Smooth muscle cell (in vitro differentiated cells): ENCODE results near the gene RANBP1. TPM values are rescaled to one million over a fixed set of nuclear protein-coding genes. Genes with fewer than 3 reads are reported as not detected.

Source experiments
- DNase-seq: peaks from one replicate; lab custom pipeline; 2025; ENCODE audit not compliant: unreplicated experiment; lab: John Stamatoyannopoulos, UW
- H2AFZ ChIP-seq: fragments of 200-600 bp; sonication (generic); 2 replicates; pipeline ENCODE4 v1.6.0; 2016; ENCODE audit warnings: antibody characterized with exemption, low read depth, mild to moderate bottlenecking
- H3F3A ChIP-seq: fragments of 200-600 bp; sonication (generic); 2 replicates; pipeline ENCODE4 v1.6.0; 2017; ENCODE audit warnings: antibody characterized with exemption, low read depth
- H3K27ac ChIP-seq: fragments of 200-600 bp; sonication (generic); 2 replicates; pipeline ENCODE4 v1.5.1; 2016; ENCODE audit warnings: low read depth, mild to moderate bottlenecking
- H3K27me3 ChIP-seq: fragments of 200-600 bp; sonication (generic); 2 replicates; pipeline ENCODE4 v1.6.1; 2016; ENCODE audit warnings: low read depth, mild to moderate bottlenecking
- H3K36me3 ChIP-seq: fragments of 200-600 bp; sonication (generic); 2 replicates; pipeline ENCODE4 v1.5.1; 2016; ENCODE audit warnings: low read depth
- H3K4me1 ChIP-seq: fragments of 200-600 bp; sonication (generic); 2 replicates; pipeline ENCODE4 v1.5.1; 2016; ENCODE audit warnings: low read depth
- H3K4me2 ChIP-seq: fragments of 200-600 bp; sonication (generic); 2 replicates; pipeline ENCODE4 v1.6.0; 2016; ENCODE audit warnings: mild to moderate bottlenecking
- H3K4me3 ChIP-seq: fragments of 200-600 bp; sonication (generic); 2 replicates; pipeline ENCODE4 v1.5.1; 2016; ENCODE audit warnings: mild to moderate bottlenecking
- H3K79me2 ChIP-seq: fragments of 200-600 bp; sonication (generic); 2 replicates; pipeline ENCODE4 v1.6.0; 2016; ENCODE audit warnings: low read depth, mild to moderate bottlenecking
- H3K9ac ChIP-seq: fragments of 200-600 bp; sonication (generic); 2 replicates; pipeline ENCODE4 v1.6.0; 2016; ENCODE audit warnings: low read depth
- H3K9me3 ChIP-seq: fragments of 200-600 bp; sonication (generic); replicated peaks from 2 replicates; pipeline ENCODE4 v1.5.1; 2016; ENCODE audit warnings: low read depth
- H4K20me1 ChIP-seq: fragments of 200-600 bp; sonication (generic); 2 replicates; pipeline ENCODE4 v1.6.0; 2016; ENCODE audit warnings: low read depth
- CTCF ChIP-seq: fragments of 200-600 bp; sonication (generic); IDR thresholded peaks from 2 replicates; pipeline ENCODE4 v1.5.1; 2017; ENCODE audit warnings: borderline replicate concordance, mild to moderate bottlenecking, antibody characterized with exemption; ENCODE audit not compliant: insufficient read depth, poor library complexity, severe bottlenecking
- WGBS: methylation state at CpG from one replicate; pipeline ENCODE4 v1.1.7; 2016; ENCODE audit warnings: low lambda C conversion rate; 5-methylcytosine and 5-hydroxymethylcytosine counted together
- polyA plus RNA-seq: library from polyadenylated mRNA; unstranded; fragments of >200 nt; fragmentation: Nextera tagmentation; extraction: Ambion mirVana; gene quantifications from 2 replicates; pipeline ENCODE4 v1.2.1, GENCODE V29; 2016
- total RNA-seq: library from RNA; depleted of rRNA; stranded (reverse); fragments of >200 nt; gene quantifications from 2 replicates; pipeline ENCODE4 v1.2.3, GENCODE V29; 2014

The RANBP1 gene
- total and polyA plus RNA-seq, 2 experiments from 2014 or later = 235 to 331 TPM

- no peak for TF ChIP-seq CTCF
- Histone ChIP-seq H3K36me3 (peaks cover 9% of the 10 kb centered on the region), H3K4me1 (no peaks in the 10 kb centered on the region), H3K4me2 (no peak overlapping the region), H2AFZ (no peak overlapping the region), H3K4me3 (no peak overlapping the region), H3K9me3 (no peaks in the 10 kb centered on the region), H3K27me3 (no peaks in the 10 kb centered on the region), H3F3A (no peaks in the 10 kb centered on the region), H3K79me2 (peaks cover 19% of the 10 kb centered on the region), H3K27ac (no peak overlapping the region), H4K20me1 (peaks cover 57% of the 10 kb centered on the region), H3K9ac (no peak overlapping the region)
- WGBS = 93% methylated on average over 20 of the region's 20 CpGs
- no peak for DNase-seq
Measured at GRCh38 chr22:20106205-20106848, 9.6 kb upstream of the RANBP1 start.

DNA sequence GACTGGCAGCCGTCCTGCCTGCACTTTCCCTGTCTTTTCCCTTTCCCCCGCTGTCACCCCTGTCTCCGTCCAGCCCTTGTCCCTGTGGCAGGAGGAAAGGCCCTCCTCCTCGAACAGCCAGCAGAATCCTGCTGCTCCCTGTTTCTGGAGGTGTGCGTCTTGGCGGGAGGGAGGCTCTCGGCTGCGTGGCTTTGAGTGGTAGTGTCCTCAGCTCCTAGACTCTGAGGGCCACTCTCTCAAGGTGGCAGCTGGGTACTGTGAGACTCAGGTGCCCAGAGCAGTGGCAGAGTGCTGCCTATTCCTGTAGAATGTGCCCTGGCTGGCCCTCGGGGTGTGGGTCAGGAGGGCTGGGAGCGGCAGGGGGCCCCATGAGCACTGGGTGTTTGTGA, 9.1 kb upstream of the RANBP1 start:
- WGBS = 97% methylated on average over 10 of the region's 10 CpGs
- no peaks in the 10 kb centered on the region for H3F3A ChIP-seq
- H3K27ac ChIP-seq = no peak overlapping the region
- H4K20me1 ChIP-seq = peaks cover 53% of the 10 kb centered on the region
- H3K4me3 ChIP-seq = no peak overlapping the region
- H2AFZ ChIP-seq = no peak overlapping the region
- no peak overlapping the region for H3K9ac ChIP-seq
- H3K36me3 ChIP-seq = peaks cover 9% of the 10 kb centered on the region
- no peaks in the 10 kb centered on the region for H3K9me3 ChIP-seq
- peaks cover 16% of the 10 kb centered on the region for H3K79me2 ChIP-seq
- no peaks in the 10 kb centered on the region for H3K4me1 ChIP-seq
- TF ChIP-seq CTCF = no peak
- no peak for DNase-seq
- no peak overlapping the region for H3K4me2 ChIP-seq
- no peaks in the 10 kb centered on the region for H3K27me3 ChIP-seq

- peaks cover 3% of the 10 kb centered on the region for H3K36me3 ChIP-seq
- no peak overlapping the region for H3K4me2 ChIP-seq
- DNase-seq = no peak
- H3K27me3 ChIP-seq = no peaks in the 10 kb centered on the region
- no peak overlapping the region for H2AFZ ChIP-seq
- H3K79me2 ChIP-seq = peaks cover 10% of the 10 kb centered on the region
- H3K27ac ChIP-seq = no peak overlapping the region
- 93% methylated on average over 7 of the region's 7 CpGs for WGBS
- no peaks in the 10 kb centered on the region for H3F3A ChIP-seq
- H3K9me3 ChIP-seq = no peaks in the 10 kb centered on the region
- no peaks in the 10 kb centered on the region for H3K4me1 ChIP-seq
- no peak overlapping the region for H3K9ac ChIP-seq
- H3K4me3 ChIP-seq = no peak overlapping the region
- H4K20me1 ChIP-seq = peaks cover 48% of the 10 kb centered on the region
- TF ChIP-seq CTCF = no peak
Measured at GRCh38 chr22:20107471-20107901, 8.4 kb upstream of the RANBP1 start.

DNA sequence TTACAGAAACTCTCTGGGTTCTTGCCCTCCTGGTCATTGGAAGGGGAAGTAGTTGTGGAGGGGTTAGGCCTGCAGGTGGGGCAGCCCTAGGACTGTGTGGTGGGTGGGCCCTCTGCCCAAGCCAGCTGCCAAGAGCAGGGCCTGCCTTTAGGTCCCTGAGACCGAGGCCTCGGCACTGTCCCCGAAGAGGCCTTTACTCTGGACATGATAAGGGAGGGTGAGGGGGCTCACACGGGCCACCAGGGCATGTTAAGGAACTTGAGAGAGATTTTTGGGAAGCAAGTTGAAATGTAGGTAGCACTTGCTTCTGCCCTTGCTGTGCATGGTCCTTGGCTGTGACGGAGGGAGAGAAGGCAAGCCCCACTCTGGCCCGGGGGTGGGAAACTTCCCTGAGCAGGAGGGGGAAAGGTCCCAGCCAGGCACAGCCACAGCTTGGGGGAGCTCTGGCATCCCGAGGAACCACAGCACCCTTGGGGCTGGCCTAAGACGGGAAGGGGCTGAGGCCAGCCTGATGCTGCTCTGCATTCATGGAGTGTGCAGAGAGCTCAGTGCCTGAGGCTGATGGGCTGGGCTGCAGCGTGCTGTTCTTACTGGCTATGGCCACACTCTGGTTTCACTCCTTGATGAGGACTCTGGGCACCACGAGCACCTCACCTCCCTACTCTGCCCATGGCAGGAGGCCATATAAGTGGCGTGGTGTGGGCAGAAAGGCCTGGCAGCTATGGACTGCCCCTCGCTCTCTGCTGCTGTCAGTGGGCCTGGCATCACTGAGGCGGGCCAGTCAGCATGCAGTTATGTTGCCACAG, 7.8 kb upstream of the RANBP1 start:
- no peaks in the 10 kb centered on the region for H3K4me1 ChIP-seq
- no peak overlapping the region for H3K4me2 ChIP-seq
- no peaks in the 10 kb centered on the region for H3F3A ChIP-seq
- H3K27ac ChIP-seq = no peak overlapping the region
- TF ChIP-seq CTCF = no peak
- H3K79me2 ChIP-seq = peaks cover 3% of the 10 kb centered on the region
- H3K27me3 ChIP-seq = no peaks in the 10 kb centered on the region
- 93% methylated on average over 13 of the region's 13 CpGs for WGBS
- no peaks in the 10 kb centered on the region for H3K9me3 ChIP-seq
- DNase-seq = no peak
- no peak overlapping the region for H3K9ac ChIP-seq
- H4K20me1 ChIP-seq = peaks cover 41% of the 10 kb centered on the region
- H2AFZ ChIP-seq = no peak overlapping the region
- no peak overlapping the region for H3K4me3 ChIP-seq
- H3K36me3 ChIP-seq = no peaks in the 10 kb centered on the region
